HG03354 (cell line): Measurements from ENCODE around the gene KCNAB1.
"Not testable (repeated sequence)": the region's sequence is repeated elsewhere in the genome, so short reads cannot be mapped to it uniquely, and the experiment has no call there.

Experiments
- ATAC-seq: cut with Tn5 transposase; IDR thresholded peaks from one replicate; pipeline ENCODE4 v1.9.1; 2021; ENCODE audit warnings: mild to moderate bottlenecking; ENCODE audit not compliant: unreplicated experiment, poor library complexity, severe bottlenecking

The KCNAB1 gene

GRCh38 chr3:156543043-156543555 lies 422.7 kb downstream of the KCNAB1 start:
- ATAC-seq = no peak

- ATAC-seq = no peak
Observed at GRCh38 chr3:156547637-156548036, 427.3 kb downstream of the KCNAB1 start.

GRCh38 chr3:156548041-156548687 lies 427.8 kb downstream of the KCNAB1 start:
- no peak for ATAC-seq

- ATAC-seq = no peak
Observed at GRCh38 chr3:156548902-156549301, 428.5 kb downstream of the KCNAB1 start.

- ATAC-seq = no peak
Observed at GRCh38 chr3:156551261-156551660, 430.9 kb downstream of the KCNAB1 start.

GRCh38 chr3:156551746-156552145 lies 431.4 kb downstream of the KCNAB1 start:
- ATAC-seq = no peak

- ATAC-seq = no peak
Observed at GRCh38 chr3:156552973-156553372, 432.6 kb downstream of the KCNAB1 start.

- ATAC-seq = no peak
Observed at GRCh38 chr3:156553705-156554356, 433.5 kb downstream of the KCNAB1 start.

- ATAC-seq = no peak
Observed at GRCh38 chr3:156554515-156554841, 434.1 kb downstream of the KCNAB1 start.

GRCh38 chr3:156554842-156555687 lies 434.7 kb downstream of the KCNAB1 start, which contains the start of gene SSR3:
TSS of gene SSR3 (minus strand) at chr3:156555117. CDS start at chr3:156555089, 28 bp downstream.
- ATAC-seq = peak; percentile 99

GRCh38 chr3:156558389-156558788 lies 438.0 kb downstream of the KCNAB1 start:
- ATAC-seq = no peak

GRCh38 chr3:156559321-156559720 lies 438.9 kb downstream of the KCNAB1 start:
- no peak for ATAC-seq

GRCh38 chr3:156561533-156561932 lies 441.2 kb downstream of the KCNAB1 start:
- no peak for ATAC-seq

GRCh38 chr3:156562486-156562885 lies 442.1 kb downstream of the KCNAB1 start:
- ATAC-seq = not testable (repeated sequence)

- peak; percentile 52 for ATAC-seq
Observed at GRCh38 chr3:156563900-156564682, 443.7 kb downstream of the KCNAB1 start.

GRCh38 chr3:156569016-156569415 lies 448.6 kb downstream of the KCNAB1 start:
- not testable (repeated sequence) for ATAC-seq

GRCh38 chr3:156569881-156570280 lies 449.5 kb downstream of the KCNAB1 start:
- ATAC-seq = not testable (repeated sequence)

GRCh38 chr3:156575641-156576040 lies 455.3 kb downstream of the KCNAB1 start:
- no peak for ATAC-seq

- no peak for ATAC-seq
Observed at GRCh38 chr3:156576051-156576450, 455.7 kb downstream of the KCNAB1 start.
